Measurements from ENCODE around the gene TRHDE.

DNA sequence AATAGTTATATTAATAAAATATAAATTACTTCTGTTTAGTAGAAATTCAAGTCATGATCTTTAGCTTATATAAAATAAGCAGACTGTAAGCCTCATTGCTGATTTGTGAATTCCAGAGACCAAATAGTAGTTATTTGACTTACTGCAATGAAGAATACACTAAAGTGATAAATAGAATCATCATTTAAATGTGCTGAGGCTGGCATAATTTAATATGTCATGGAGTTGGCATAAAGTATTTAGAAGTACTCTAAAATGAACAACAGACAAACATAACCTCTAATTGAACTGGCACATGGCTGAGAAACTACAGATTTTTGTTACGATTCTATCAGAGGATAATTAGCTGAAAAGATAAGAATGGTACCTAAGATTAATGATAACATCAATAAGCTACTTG, 45.7 kb upstream of the TRHDE start:
- TF ChIP-seq, protein P1, sequence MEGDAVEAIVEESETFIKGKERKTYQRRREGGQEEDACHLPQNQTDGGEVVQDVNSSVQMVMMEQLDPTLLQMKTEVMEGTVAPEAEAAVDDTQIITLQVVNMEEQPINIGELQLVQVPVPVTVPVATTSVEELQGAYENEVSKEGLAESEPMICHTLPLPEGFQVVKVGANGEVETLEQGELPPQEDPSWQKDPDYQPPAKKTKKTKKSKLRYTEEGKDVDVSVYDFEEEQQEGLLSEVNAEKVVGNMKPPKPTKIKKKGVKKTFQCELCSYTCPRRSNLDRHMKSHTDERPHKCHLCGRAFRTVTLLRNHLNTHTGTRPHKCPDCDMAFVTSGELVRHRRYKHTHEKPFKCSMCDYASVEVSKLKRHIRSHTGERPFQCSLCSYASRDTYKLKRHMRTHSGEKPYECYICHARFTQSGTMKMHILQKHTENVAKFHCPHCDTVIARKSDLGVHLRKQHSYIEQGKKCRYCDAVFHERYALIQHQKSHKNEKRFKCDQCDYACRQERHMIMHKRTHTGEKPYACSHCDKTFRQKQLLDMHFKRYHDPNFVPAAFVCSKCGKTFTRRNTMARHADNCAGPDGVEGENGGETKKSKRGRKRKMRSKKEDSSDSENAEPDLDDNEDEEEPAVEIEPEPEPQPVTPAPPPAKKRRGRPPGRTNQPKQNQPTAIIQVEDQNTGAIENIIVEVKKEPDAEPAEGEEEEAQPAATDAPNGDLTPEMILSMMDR (IDR thresholded peaks at IDR 0.05) = no peak
- TF ChIP-seq, protein P2, sequence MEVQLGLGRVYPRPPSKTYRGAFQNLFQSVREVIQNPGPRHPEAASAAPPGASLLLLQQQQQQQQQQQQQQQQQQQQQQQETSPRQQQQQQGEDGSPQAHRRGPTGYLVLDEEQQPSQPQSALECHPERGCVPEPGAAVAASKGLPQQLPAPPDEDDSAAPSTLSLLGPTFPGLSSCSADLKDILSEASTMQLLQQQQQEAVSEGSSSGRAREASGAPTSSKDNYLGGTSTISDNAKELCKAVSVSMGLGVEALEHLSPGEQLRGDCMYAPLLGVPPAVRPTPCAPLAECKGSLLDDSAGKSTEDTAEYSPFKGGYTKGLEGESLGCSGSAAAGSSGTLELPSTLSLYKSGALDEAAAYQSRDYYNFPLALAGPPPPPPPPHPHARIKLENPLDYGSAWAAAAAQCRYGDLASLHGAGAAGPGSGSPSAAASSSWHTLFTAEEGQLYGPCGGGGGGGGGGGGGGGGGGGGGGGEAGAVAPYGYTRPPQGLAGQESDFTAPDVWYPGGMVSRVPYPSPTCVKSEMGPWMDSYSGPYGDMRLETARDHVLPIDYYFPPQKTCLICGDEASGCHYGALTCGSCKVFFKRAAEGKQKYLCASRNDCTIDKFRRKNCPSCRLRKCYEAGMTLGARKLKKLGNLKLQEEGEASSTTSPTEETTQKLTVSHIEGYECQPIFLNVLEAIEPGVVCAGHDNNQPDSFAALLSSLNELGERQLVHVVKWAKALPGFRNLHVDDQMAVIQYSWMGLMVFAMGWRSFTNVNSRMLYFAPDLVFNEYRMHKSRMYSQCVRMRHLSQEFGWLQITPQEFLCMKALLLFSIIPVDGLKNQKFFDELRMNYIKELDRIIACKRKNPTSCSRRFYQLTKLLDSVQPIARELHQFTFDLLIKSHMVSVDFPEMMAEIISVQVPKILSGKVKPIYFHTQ (CRISPR knock-in tag; IDR thresholded peaks at IDR 0.05) = no peak
- TF ChIP-seq CREB1 (CRISPR knock-in tag; IDR thresholded peaks at IDR 0.05) (no peak), NR2C2 (CRISPR knock-in tag; IDR thresholded peaks at IDR 0.05) (no peak), ZNF416 (CRISPR knock-in tag; IDR thresholded peaks at IDR 0.05) (no peak), NR1H2 (CRISPR knock-in tag; IDR thresholded peaks at IDR 0.05) (no peak), FOXK1 (CRISPR knock-in tag; IDR thresholded peaks at IDR 0.05) (no peak), NFATC4 (CRISPR knock-in tag; IDR thresholded peaks at IDR 0.05) (no peak), NFE2L1 (CRISPR knock-in tag; IDR thresholded peaks at IDR 0.05) (no peak), ELF4 (CRISPR knock-in tag; IDR thresholded peaks at IDR 0.05; ENCODE audit: low read depth) (no peak), ZNF281 (CRISPR knock-in tag; IDR thresholded peaks at IDR 0.05) (no peak)
- TF ChIP-seq, protein P3, sequence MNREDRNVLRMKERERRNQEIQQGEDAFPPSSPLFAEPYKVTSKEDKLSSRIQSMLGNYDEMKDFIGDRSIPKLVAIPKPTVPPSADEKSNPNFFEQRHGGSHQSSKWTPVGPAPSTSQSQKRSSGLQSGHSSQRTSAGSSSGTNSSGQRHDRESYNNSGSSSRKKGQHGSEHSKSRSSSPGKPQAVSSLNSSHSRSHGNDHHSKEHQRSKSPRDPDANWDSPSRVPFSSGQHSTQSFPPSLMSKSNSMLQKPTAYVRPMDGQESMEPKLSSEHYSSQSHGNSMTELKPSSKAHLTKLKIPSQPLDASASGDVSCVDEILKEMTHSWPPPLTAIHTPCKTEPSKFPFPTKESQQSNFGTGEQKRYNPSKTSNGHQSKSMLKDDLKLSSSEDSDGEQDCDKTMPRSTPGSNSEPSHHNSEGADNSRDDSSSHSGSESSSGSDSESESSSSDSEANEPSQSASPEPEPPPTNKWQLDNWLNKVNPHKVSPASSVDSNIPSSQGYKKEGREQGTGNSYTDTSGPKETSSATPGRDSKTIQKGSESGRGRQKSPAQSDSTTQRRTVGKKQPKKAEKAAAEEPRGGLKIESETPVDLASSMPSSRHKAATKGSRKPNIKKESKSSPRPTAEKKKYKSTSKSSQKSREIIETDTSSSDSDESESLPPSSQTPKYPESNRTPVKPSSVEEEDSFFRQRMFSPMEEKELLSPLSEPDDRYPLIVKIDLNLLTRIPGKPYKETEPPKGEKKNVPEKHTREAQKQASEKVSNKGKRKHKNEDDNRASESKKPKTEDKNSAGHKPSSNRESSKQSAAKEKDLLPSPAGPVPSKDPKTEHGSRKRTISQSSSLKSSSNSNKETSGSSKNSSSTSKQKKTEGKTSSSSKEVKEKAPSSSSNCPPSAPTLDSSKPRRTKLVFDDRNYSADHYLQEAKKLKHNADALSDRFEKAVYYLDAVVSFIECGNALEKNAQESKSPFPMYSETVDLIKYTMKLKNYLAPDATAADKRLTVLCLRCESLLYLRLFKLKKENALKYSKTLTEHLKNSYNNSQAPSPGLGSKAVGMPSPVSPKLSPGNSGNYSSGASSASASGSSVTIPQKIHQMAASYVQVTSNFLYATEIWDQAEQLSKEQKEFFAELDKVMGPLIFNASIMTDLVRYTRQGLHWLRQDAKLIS (CRISPR knock-in tag; IDR thresholded peaks at IDR 0.05; ENCODE audit: borderline replicate concordance) = no peak
